ENCODE measurements around the gene C11orf42.

Gene C11orf42

DNA sequence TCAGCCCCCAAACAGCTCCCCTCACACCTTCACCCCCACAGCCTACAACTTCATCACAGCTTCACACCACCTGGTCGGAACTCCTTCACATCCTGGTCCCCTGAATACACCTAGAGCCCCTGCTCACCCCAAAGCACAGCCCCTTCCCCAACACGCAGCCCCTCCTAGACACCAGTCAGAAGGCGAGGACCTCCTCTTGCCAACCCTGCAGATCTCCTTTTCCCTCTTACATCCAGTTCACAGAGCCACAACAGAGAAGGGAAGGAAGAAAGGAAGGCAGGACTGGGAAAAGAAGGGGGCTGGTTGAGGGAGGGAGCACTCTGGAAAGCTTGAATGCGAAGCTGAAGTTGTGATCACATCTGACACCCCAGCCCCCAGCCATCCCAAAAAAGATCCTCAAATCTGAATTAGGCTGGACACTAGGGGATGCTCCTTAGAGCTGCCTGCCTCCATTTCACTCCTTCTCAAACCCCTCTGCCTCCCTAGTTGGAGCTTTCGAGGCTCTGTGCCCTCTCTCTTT is 54.9 kb downstream of the C11orf42 start:
- no peak for DNase-seq

Measured in activated CD4-positive, alpha-beta T cell treated with anti-CD3 and anti-CD28 coated beads for 4 hours (primary cell).